ENCODE results near the gene DLX6.

DNA sequence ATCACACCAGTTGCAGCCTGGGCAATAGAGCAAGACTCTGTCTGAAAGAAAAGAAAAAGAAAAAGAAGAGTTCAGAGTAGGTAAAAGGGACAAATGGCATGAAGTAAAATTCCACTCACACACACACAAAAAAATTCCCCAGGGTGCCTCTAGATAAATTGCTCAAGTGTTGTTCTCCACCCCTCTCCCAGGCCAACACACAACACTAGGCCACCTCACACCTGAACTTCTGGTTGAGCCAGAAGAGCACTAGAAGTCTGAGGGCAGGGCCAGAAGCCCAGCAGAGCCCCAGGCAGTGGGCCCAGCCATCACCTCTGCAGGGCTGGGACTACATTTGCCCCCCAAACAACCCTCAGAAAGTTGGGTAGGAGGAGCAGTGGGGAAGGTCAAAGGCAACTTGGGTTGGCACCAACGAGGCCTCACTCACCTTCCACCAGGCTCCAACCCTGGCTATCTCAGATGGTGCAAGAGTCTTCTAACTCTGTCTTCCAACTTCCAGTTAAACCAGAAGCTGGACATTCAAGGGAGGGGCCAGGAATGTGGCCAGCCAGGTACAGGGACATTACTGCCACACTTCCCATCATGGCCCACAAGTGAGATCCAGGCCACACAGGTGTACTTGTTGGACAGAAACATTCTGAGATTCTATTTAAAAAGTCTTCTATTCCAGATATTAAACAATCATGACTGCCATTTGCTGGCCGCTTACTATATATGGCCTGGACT is 25.6 kb upstream of the DLX6 start:
- TF ChIP-seq, protein P1, sequence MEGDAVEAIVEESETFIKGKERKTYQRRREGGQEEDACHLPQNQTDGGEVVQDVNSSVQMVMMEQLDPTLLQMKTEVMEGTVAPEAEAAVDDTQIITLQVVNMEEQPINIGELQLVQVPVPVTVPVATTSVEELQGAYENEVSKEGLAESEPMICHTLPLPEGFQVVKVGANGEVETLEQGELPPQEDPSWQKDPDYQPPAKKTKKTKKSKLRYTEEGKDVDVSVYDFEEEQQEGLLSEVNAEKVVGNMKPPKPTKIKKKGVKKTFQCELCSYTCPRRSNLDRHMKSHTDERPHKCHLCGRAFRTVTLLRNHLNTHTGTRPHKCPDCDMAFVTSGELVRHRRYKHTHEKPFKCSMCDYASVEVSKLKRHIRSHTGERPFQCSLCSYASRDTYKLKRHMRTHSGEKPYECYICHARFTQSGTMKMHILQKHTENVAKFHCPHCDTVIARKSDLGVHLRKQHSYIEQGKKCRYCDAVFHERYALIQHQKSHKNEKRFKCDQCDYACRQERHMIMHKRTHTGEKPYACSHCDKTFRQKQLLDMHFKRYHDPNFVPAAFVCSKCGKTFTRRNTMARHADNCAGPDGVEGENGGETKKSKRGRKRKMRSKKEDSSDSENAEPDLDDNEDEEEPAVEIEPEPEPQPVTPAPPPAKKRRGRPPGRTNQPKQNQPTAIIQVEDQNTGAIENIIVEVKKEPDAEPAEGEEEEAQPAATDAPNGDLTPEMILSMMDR (conservative IDR thresholded peaks at IDR 0.05; ENCODE audit: low read length) = no peak
- TF ChIP-seq EZH2phosphoT487 (IDR thresholded peaks at IDR 0.05; ENCODE audit: borderline replicate concordance, low read depth, low read length) = no peak
